ENCODE results near the gene ARHGDIA. TPM values are rescaled to one million over a fixed set of nuclear protein-coding genes. Genes with fewer than 3 reads are reported as not detected.
A peak's percentile ranks its signal among the peaks of the same experiment; 100 is the strongest.

ARHGDIA gene
- total RNA-seq, 4 donors from 2014 or later, result 190 to 484 (median 237) TPM

DNA sequence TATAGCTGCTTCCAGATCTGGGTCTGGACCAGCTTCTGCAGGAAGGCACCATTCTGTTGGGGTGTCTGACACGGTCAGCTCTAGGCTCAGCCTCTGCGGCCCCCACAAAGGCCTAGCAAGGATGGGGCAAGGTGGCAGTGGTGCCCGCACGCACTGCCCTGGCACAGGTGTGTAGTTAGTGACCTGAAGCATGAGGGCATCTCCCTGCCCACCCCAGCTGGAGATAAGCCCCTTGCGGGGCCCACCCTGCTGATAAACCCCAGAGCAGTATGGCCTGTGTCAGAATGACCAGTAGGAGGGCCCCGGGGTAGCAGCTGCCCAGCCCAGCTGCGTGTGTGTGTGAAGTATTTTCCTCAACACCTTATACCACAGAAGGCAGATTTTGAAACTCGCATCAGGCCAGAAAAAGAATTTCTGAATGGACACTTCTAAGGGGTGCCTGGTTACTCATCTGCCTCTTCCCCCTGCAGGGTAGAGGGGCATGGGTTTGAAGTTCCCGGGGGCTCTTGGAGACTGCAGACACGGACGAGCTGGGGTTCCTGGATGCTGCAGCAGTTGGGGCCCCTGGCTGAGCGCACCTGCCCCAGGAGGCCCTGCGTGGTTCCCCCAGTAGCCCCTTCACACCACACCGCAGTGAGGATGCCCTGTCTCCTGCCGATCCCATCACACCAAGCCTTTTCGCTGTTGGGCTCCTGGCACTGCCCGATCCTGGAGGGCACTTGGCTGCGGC, 4.5 kb downstream of the ARHGDIA start:
- H3K27ac ChIP-seq, result peak overlapping the region in 3 of 4 donors; percentile 73 to 99 (median 88)
- no peaks in the 10 kb centered on the region for H3K27me3 ChIP-seq
- H3K4me1 ChIP-seq, result peaks cover 0 to 75% (median 37%) of the 10 kb centered on the region in 4 donors
- no peak overlapping the region for H3K4me3 ChIP-seq
- peaks cover 0 to 65% (median 17%) of the 10 kb centered on the region in 3 donors for H3K36me3 ChIP-seq
- H3K9me3 ChIP-seq, result no peaks in the 10 kb centered on the region
- no peak for TF ChIP-seq POLR2A (IDR thresholded peaks at IDR 0.05)
- TF ChIP-seq, protein P1, sequence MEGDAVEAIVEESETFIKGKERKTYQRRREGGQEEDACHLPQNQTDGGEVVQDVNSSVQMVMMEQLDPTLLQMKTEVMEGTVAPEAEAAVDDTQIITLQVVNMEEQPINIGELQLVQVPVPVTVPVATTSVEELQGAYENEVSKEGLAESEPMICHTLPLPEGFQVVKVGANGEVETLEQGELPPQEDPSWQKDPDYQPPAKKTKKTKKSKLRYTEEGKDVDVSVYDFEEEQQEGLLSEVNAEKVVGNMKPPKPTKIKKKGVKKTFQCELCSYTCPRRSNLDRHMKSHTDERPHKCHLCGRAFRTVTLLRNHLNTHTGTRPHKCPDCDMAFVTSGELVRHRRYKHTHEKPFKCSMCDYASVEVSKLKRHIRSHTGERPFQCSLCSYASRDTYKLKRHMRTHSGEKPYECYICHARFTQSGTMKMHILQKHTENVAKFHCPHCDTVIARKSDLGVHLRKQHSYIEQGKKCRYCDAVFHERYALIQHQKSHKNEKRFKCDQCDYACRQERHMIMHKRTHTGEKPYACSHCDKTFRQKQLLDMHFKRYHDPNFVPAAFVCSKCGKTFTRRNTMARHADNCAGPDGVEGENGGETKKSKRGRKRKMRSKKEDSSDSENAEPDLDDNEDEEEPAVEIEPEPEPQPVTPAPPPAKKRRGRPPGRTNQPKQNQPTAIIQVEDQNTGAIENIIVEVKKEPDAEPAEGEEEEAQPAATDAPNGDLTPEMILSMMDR (IDR thresholded peaks at IDR 0.05), result no peak
- no peak for TF ChIP-seq EP300 (IDR thresholded peaks at IDR 0.05)
- 71 to 74% methylated on average over 14 to 18 of the region's 18 CpGs for WGBS, 2 donors
- DNase-seq (ENCODE audit: low spot score in 2 of 2), result no peak

DNA sequence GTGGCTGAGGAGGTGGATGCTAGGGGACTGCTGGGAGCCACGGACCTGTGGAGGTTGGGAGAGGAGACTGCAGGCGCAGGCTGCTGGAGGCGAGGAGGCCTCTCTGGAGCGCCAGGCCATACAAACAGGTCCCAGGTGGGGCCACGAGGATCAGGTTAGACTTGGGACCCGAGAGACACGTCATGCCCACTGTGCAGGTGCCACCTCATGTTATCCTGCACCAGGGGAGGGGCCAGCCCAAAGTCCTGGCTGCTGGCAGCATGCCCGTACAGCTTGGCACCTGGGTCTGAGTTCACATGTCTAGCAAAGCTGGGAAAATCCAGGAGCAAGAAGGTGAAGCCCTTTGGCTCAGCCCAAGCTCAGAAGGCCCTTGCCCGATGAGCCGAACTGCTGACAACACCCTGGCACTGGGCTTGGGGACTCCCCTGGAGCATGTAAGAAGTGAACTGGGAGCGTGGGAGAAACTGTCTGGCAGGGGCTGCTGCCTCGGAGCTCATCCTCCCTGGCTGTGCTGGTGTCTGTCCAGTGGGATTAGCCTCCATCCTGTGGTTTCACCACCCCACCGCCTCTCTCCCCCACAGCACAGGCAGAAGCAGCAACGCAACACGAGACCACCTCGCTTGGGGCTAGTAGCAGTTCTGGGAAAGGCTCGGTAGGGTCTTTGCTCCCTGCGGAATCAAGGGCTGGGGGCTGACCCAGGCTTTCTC, 5.3 kb downstream of the ARHGDIA start:
- WGBS, 2 donors, result 63 to 80% methylated on average over 10 to 17 of the region's 18 CpGs
- DNase-seq (ENCODE audit: low spot score in 2 of 2), result no peak
- Histone ChIP-seq H3K27me3 (no peaks in the 10 kb centered on the region), H3K4me3 (no peak overlapping the region), H3K27ac (peak overlapping the region in 2 of 4 donors; percentile 1 to 73), H3K4me1 (peaks cover 0 to 78% (median 39%) of the 10 kb centered on the region in 4 donors), H3K36me3 (peaks cover 0 to 65% (median 17%) of the 10 kb centered on the region in 3 donors), H3K9me3 (no peaks in the 10 kb centered on the region)
- TF ChIP-seq POLR2A (IDR thresholded peaks at IDR 0.05), result no peak
- TF ChIP-seq EP300 (IDR thresholded peaks at IDR 0.05), result no peak
- TF ChIP-seq, protein P1 (IDR thresholded peaks at IDR 0.05), result no peak

DNA sequence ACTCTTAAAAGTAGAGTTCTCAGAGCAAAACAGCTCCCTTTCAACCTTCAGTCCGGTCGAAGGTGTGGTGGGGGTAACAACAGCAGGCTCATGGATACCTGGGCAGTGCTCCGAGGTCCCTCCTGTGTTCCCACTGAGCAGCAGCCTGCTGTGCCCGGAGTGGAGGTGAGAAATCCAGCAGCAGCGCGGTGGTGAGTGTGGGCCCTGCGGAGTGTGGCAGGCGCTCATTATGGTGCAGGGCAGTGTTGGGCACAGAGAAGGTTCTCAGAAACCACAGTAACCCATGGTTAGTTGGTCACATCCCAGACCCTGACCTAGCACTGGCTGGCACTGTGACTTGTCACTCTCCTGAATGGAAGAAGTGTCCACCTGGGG, 5.8 kb downstream of the ARHGDIA start:
- H3K4me3 ChIP-seq, result no peak overlapping the region
- 90 to 96% methylated on average over 3 to 8 of the region's 8 CpGs for WGBS, 2 donors
- peaks cover 0 to 77% (median 39%) of the 10 kb centered on the region in 4 donors for H3K4me1 ChIP-seq

DNA sequence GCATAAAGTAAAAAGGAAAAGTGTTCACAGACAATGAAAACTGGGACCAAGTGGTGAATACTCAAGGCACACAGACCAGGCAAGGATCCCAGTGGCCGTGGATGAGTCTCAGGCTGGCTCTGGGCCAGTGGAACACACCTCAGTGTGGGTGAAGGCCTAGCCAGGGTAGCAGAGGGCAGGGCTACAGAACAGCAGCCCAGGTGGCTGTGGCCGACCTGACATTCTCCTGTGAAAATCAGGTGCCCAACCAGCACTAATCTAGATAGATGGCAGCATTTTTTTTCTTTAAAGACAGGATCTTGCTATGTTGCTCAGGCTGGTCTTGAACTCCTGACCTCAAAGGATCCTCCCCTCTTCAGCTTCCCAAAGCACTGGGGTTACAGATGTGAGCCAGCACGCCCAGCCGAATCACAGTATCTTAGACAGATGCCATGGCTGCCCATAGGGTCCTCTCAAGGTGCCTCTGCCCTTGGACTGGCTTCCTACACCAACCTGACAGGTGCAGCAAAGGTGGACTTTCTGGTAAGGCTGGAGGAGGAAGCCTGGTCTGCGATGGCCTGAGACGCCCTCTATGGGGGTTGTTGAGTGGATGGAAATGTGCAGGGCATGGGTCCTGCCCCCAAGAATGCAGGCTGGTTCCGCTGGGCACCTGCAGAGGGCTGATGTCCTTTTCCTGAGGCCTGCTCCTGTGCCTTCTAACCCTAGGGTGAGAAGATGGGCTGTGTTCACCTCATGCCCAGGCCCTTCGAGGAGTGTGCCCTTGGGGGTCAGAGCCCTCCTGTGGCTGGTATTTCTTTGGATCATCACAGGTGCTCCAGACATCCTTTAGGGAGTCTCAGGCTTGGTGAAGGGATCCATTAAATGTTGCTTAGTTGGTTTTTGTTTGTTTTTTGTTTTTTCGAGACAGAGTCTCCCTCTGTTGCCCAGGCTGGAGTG, 7.0 kb downstream of the ARHGDIA start:
- Histone ChIP-seq H3K36me3 (peaks cover 0 to 61% (median 10%) of the 10 kb centered on the region in 3 donors), H3K4me3 (no peak overlapping the region), H3K27ac (peak overlapping the region in 1 of 4 donors; percentile 32), H3K9me3 (no peaks in the 10 kb centered on the region), H3K27me3 (no peaks in the 10 kb centered on the region), H3K4me1 (peaks cover 0 to 71% (median 34%) of the 10 kb centered on the region in 4 donors)
- TF ChIP-seq, protein P1 (IDR thresholded peaks at IDR 0.05), result no peak
- TF ChIP-seq EP300 (IDR thresholded peaks at IDR 0.05) (no peak), POLR2A (IDR thresholded peaks at IDR 0.05) (no peak)
- 66 to 80% methylated on average over 6 to 7 of the region's 9 CpGs for WGBS, 2 donors
- DNase-seq (ENCODE audit: low spot score in 2 of 2), result no peak

More for the DNA sequence above, 5.8 kb downstream of the ARHGDIA start:
- H3K36me3 ChIP-seq, result peaks cover 0 to 65% (median 17%) of the 10 kb centered on the region in 3 donors
- DNase-seq (ENCODE audit: low spot score in 2 of 2), result no peak
- no peaks in the 10 kb centered on the region for H3K9me3 ChIP-seq
- TF ChIP-seq, protein P1 (IDR thresholded peaks at IDR 0.05), result no peak
- TF ChIP-seq EP300 (IDR thresholded peaks at IDR 0.05) (no peak), POLR2A (IDR thresholded peaks at IDR 0.05) (no peak)
- H3K27me3 ChIP-seq, result no peaks in the 10 kb centered on the region
- peak overlapping the region in 1 of 4 donors; percentile 68 for H3K27ac ChIP-seq
